Mucosa of stomach (tissue), 1 donor: ENCODE results near the gene SPATA33.

Source experiments
- H3K27me3 ChIP-seq: one replicate; pipeline ENCODE4 v1.7.0; 2013; ENCODE audit warnings: mild to moderate bottlenecking, low read length; ENCODE audit not compliant: control insufficient read depth, insufficient read depth
- H3K36me3 ChIP-seq: one replicate; pipeline ENCODE4 v1.7.0; 2013; ENCODE audit warnings: low read length; ENCODE audit not compliant: control insufficient read depth, insufficient read depth
- H3K4me1 ChIP-seq: one replicate; pipeline ENCODE4 v1.7.0; 2013; ENCODE audit warnings: mild to moderate bottlenecking, low read length; ENCODE audit not compliant: control insufficient read depth, insufficient read depth
- H3K4me3 ChIP-seq: one replicate; pipeline ENCODE4 v1.7.0; 2013; ENCODE audit warnings: low read length
- H3K9ac ChIP-seq: one replicate; pipeline ENCODE4 v1.7.0; 2013; ENCODE audit warnings: mild to moderate bottlenecking, low read length, moderate library complexity
- H3K9me3 ChIP-seq: one replicate; pipeline ENCODE4 v1.7.0; 2013; ENCODE audit warnings: mild to moderate bottlenecking, low read length, moderate library complexity; ENCODE audit not compliant: control insufficient read depth
- donor health status: Pancreatic carcinoma.

The SPATA33 gene

GRCh38 chr16:89618109-89618998 is 39.3 kb upstream of the SPATA33 start:
- no peaks in the 10 kb centered on the region for H3K36me3 ChIP-seq
- no peaks in the 10 kb centered on the region for H3K9me3 ChIP-seq
- no peaks in the 10 kb centered on the region for H3K4me1 ChIP-seq
- peaks cover 24% of the 10 kb centered on the region for H3K27me3 ChIP-seq
- H3K9ac ChIP-seq, result no peak overlapping the region
- no peak overlapping the region for H3K4me3 ChIP-seq

GRCh38 chr16:89619840-89620239 is 37.8 kb upstream of the SPATA33 start:
- no peak overlapping the region for H3K9ac ChIP-seq
- no peaks in the 10 kb centered on the region for H3K36me3 ChIP-seq
- peaks cover 30% of the 10 kb centered on the region for H3K27me3 ChIP-seq
- no peak overlapping the region for H3K4me3 ChIP-seq
- no peaks in the 10 kb centered on the region for H3K9me3 ChIP-seq
- H3K4me1 ChIP-seq, result no peaks in the 10 kb centered on the region

- Histone ChIP-seq H3K27me3 (peaks cover 30% of the 10 kb centered on the region), H3K9me3 (no peaks in the 10 kb centered on the region), H3K4me1 (no peaks in the 10 kb centered on the region), H3K4me3 (no peak overlapping the region), H3K36me3 (no peaks in the 10 kb centered on the region), H3K9ac (no peak overlapping the region)
Observed at GRCh38 chr16:89620406-89620841, 37.2 kb upstream of the SPATA33 start.

- H3K4me3 ChIP-seq, result no peak overlapping the region
- H3K27me3 ChIP-seq, result peaks cover 29% of the 10 kb centered on the region
- H3K9me3 ChIP-seq, result no peaks in the 10 kb centered on the region
- no peaks in the 10 kb centered on the region for H3K4me1 ChIP-seq
- H3K9ac ChIP-seq, result no peak overlapping the region
- H3K36me3 ChIP-seq, result no peaks in the 10 kb centered on the region
Observed at GRCh38 chr16:89621136-89621697, 36.4 kb upstream of the SPATA33 start.

GRCh38 chr16:89621698-89622409 is 35.8 kb upstream of the SPATA33 start:
- Histone ChIP-seq H3K27me3 (peaks cover 29% of the 10 kb centered on the region), H3K4me3 (no peak overlapping the region), H3K9ac (no peak overlapping the region), H3K4me1 (no peaks in the 10 kb centered on the region), H3K9me3 (no peaks in the 10 kb centered on the region), H3K36me3 (no peaks in the 10 kb centered on the region)

GRCh38 chr16:89623511-89624261 is 34.0 kb upstream of the SPATA33 start:
- H3K9ac ChIP-seq, result no peak overlapping the region
- peaks cover 26% of the 10 kb centered on the region for H3K27me3 ChIP-seq
- H3K9me3 ChIP-seq, result no peaks in the 10 kb centered on the region
- H3K4me3 ChIP-seq, result no peak overlapping the region
- H3K4me1 ChIP-seq, result no peaks in the 10 kb centered on the region
- H3K36me3 ChIP-seq, result no peaks in the 10 kb centered on the region

GRCh38 chr16:89624777-89625761 is 32.6 kb upstream of the SPATA33 start:
- no peaks in the 10 kb centered on the region for H3K9me3 ChIP-seq
- no peak overlapping the region for H3K4me3 ChIP-seq
- H3K36me3 ChIP-seq, result no peaks in the 10 kb centered on the region
- peaks cover 25% of the 10 kb centered on the region for H3K27me3 ChIP-seq
- no peaks in the 10 kb centered on the region for H3K4me1 ChIP-seq
- H3K9ac ChIP-seq, result no peak overlapping the region

GRCh38 chr16:89629827-89630610 is 27.6 kb upstream of the SPATA33 start:
- H3K9me3 ChIP-seq, result no peaks in the 10 kb centered on the region
- H3K9ac ChIP-seq, result no peak overlapping the region
- no peaks in the 10 kb centered on the region for H3K36me3 ChIP-seq
- no peak overlapping the region for H3K4me3 ChIP-seq
- H3K4me1 ChIP-seq, result peaks cover 12% of the 10 kb centered on the region
- peaks cover 20% of the 10 kb centered on the region for H3K27me3 ChIP-seq

- H3K9ac ChIP-seq, result no peak overlapping the region
- no peak overlapping the region for H3K4me3 ChIP-seq
- H3K27me3 ChIP-seq, result peaks cover 22% of the 10 kb centered on the region
- H3K9me3 ChIP-seq, result no peaks in the 10 kb centered on the region
- no peaks in the 10 kb centered on the region for H3K36me3 ChIP-seq
- H3K4me1 ChIP-seq, result peaks cover 12% of the 10 kb centered on the region
Observed at GRCh38 chr16:89633064-89633631, 24.5 kb upstream of the SPATA33 start.
